CD14-positive monocyte (primary cell): ENCODE measurements around the gene CASR. TPM values are rescaled to one million over a fixed set of nuclear protein-coding genes. Genes with fewer than 3 reads are reported as not detected.

ENCODE experiments used
- DNase-seq, 3 donors: peaks; one replicate each; pipeline ENCODE4 v3.0.0-alpha.2; 2011 to 2022
- H2AFZ ChIP-seq: 2 replicates; pipeline ENCODE4 v1.6.0; 2012; ENCODE audit warnings: mild to moderate bottlenecking, low read depth, low read length, inconsistent platforms; ENCODE audit not compliant: insufficient read depth, poor library complexity, severe bottlenecking
- H3K27ac ChIP-seq, 2 donors: 1 replicate in 1 of 2; 2 replicates in 1 of 2; pipeline ENCODE4 v1.5.1; 2012 to 2013; ENCODE audit warnings: low read length in 2 of 2, control low read depth in 1 of 2, inconsistent platforms in 1 of 2, low read depth in 1 of 2, mild to moderate bottlenecking in 1 of 2
- H3K27me3 ChIP-seq, 2 donors: one replicate each; pipeline versions ENCODE4 v1.6.0 to v1.6.1; 2011 to 2013; ENCODE audit warnings: low read length in 2 of 2; ENCODE audit not compliant: control insufficient read depth in 2 of 2, insufficient read depth in 2 of 2
- H3K36me3 ChIP-seq, 2 donors: replicated peaks in 1 of 2; 1 replicate in 1 of 2; 2 replicates in 1 of 2; pipeline versions ENCODE4 v1.5.1 to v1.6.1; 2012 to 2013; ENCODE audit warnings: low read length in 2 of 2, control low read depth in 1 of 2, inconsistent platforms in 1 of 2, mild to moderate bottlenecking in 1 of 2; ENCODE audit not compliant: insufficient read depth in 2 of 2, control insufficient read depth in 1 of 2
- H3K4me1 ChIP-seq, 2 donors: 1 replicate in 1 of 2; 2 replicates in 1 of 2; pipeline versions ENCODE4 v1.5.1 to v1.6.1; 2012 to 2013; ENCODE audit warnings: low read length in 2 of 2, control low read depth in 1 of 2, inconsistent platforms in 1 of 2, mild to moderate bottlenecking in 1 of 2, moderate library complexity in 1 of 2; ENCODE audit not compliant: insufficient read depth in 2 of 2, control insufficient read depth in 1 of 2
- H3K4me2 ChIP-seq: replicated peaks from 2 replicates; pipeline ENCODE3; 2012; ENCODE audit warnings: low read length, moderate library complexity, mild to moderate bottlenecking; ENCODE audit not compliant: poor library complexity, severe bottlenecking; ENCODE audit errors: extremely low read depth
- H3K4me3 ChIP-seq, 3 experiments: fragments of 200-600 bp in 1 of 3; sonication (generic) in 1 of 3; replicated peaks in 1 of 3; 1 replicate in 2 of 3; 2 replicates in 1 of 3; pipeline ENCODE4 v1.5.1; 2011 to 2013; ENCODE audit warnings: low read length in 3 of 3, mild to moderate bottlenecking in 3 of 3, control low read depth in 2 of 3, low read depth in 2 of 3, inconsistent platforms in 1 of 3, moderate library complexity in 1 of 3
- H3K79me2 ChIP-seq: 2 replicates; pipeline ENCODE4 v1.6.0; 2012; ENCODE audit warnings: mild to moderate bottlenecking, control low read depth, inconsistent platforms, low read length, moderate library complexity; ENCODE audit not compliant: insufficient read depth
- H3K9ac ChIP-seq: 2 replicates; pipeline ENCODE4 v1.6.0; 2017; ENCODE audit warnings: low read length, mild to moderate bottlenecking; ENCODE audit not compliant: insufficient read depth, poor library complexity, severe bottlenecking
- H3K9me3 ChIP-seq, 2 donors: replicated peaks in 1 of 2; 1 replicate in 1 of 2; 2 replicates in 1 of 2; pipeline versions ENCODE4 v1.5.1 to v1.6.1; 2012 to 2013; ENCODE audit warnings: low read length in 2 of 2, control low read depth in 1 of 2; ENCODE audit not compliant: control insufficient read depth in 1 of 2, insufficient read depth in 1 of 2
- H4K20me1 ChIP-seq: 2 replicates; pipeline ENCODE4 v1.6.0; 2012; ENCODE audit warnings: mild to moderate bottlenecking, low read length, control low read depth, moderate library complexity; ENCODE audit not compliant: insufficient read depth
- H3K27ac Mint-ChIP-seq, 7 donors: one replicate each; pipeline ENCODE4 v1.8.0; 2020; ENCODE audit warnings: mild to moderate bottlenecking in 7 of 7, mixed read lengths in 7 of 7, moderate library complexity in 6 of 7, inconsistent platforms in 2 of 7
- H3K27me3 Mint-ChIP-seq, 3 donors: one replicate each; pipeline ENCODE4 v1.8.0; 2021 to 2022; ENCODE audit warnings: low read depth in 3 of 3, mild to moderate bottlenecking in 3 of 3, mixed read lengths in 3 of 3, moderate library complexity in 3 of 3, inconsistent platforms in 1 of 3
- H3K36me3 Mint-ChIP-seq, 2 donors: one replicate each; pipeline ENCODE4 v1.8.0; 2020; ENCODE audit warnings: mixed read lengths in 2 of 2, inconsistent platforms in 1 of 2, mild to moderate bottlenecking in 1 of 2
- H3K4me1 Mint-ChIP-seq: one replicate; pipeline ENCODE4 v1.8.0; 2020; ENCODE audit warnings: mild to moderate bottlenecking, mixed read lengths
- H3K4me3 Mint-ChIP-seq, 2 donors: one replicate each; pipeline ENCODE4 v1.8.0; 2020; ENCODE audit warnings: mild to moderate bottlenecking in 2 of 2, mixed read lengths in 2 of 2, moderate library complexity in 1 of 2
- H3K9me3 Mint-ChIP-seq, 7 donors: one replicate each; pipeline ENCODE4 v1.8.0; 2020 to 2022; ENCODE audit warnings: mixed read lengths in 7 of 7, mild to moderate bottlenecking in 6 of 7, moderate library complexity in 6 of 7, inconsistent platforms in 2 of 7
- CTCF ChIP-seq: fragments of 200-600 bp; IDR thresholded peaks from one replicate; pipeline ENCODE4 v1.8.0; 2022; ENCODE audit warnings: antibody characterized with exemption, mild to moderate bottlenecking
- WGBS: methylation state at CpG from one replicate; pipeline ENCODE4 v1.1.5; 2013; ENCODE audit warnings: missing lambda C conversion rate; ENCODE audit not compliant: insufficient coverage; 5-methylcytosine and 5-hydroxymethylcytosine counted together
- intact Hi-C, 2 donors: fragments of 100-400 bp; cut with micrococcal nuclease; formaldehyde crosslinking; loops; one replicate each; pipeline versions ENCODE4 v1.15.0 to v1.15.1; 2023
- polyA plus RNA-seq, 3 donors: library from polyadenylated mRNA; depleted of rRNA in 1 of 3; unstranded in 2 of 3; stranded (reverse) in 1 of 3; fragments of 300-500 nt in 2 of 3; fragments of >200 nt in 1 of 3; fragmentation: Illumina TruSeq in 2 of 3; gene quantifications; 1 replicate in 2 of 3; 2 replicates in 1 of 3; pipeline ENCODE4 v1.2.3, GENCODE V29; 2012 to 2021

Gene CASR
- polyA plus RNA-seq, 3 donors = 0.01 TPM; not detected in 2

DNA sequence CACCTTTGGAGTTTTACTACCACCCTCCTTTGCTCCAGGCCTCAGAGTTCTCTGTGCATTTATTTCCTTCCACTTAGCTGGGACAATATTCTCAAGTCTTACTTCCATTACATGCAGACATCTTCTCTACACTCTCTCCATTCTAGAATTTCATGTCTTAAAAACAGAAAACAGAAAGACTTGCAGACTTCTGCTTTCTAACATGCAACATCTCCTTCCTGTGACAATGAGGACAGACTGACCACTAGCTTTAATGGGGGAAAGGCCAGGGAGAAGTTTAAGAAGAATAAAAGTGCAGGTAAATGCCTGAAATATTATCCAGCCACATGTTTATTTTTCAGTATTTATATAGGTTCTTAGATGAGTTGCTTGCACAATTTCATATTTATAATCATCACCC is 124.5 kb downstream of the CASR start:
- H4K20me1 ChIP-seq = no peaks in the 10 kb centered on the region
- peak overlapping the region; percentile 49 for H2AFZ ChIP-seq
- H3K4me2 ChIP-seq = peak overlapping the region; percentile 17
- no peak overlapping the region for H3K9ac ChIP-seq
- Mint-ChIP-seq H3K36me3 (no peaks in the 10 kb centered on the region), H3K4me1 (peaks cover 36% of the 10 kb centered on the region), H3K27me3 (peaks cover 0 to 2% (median 0%) of the 10 kb centered on the region in 3 donors), H3K9me3 (no peaks in the 10 kb centered on the region), H3K4me3 (peak overlapping the region in 1 of 2 donors; percentile 17), H3K27ac (peak overlapping the region in 5 of 7 donors; percentile 1 to 79 (median 47))
- intact Hi-C loops = loop anchor here in 1 of 2 donors (10.0 kb wide), 1 partner anchor 203 kb away; no protein-coding TSS in a partner anchor
- no peaks in the 10 kb centered on the region for H3K36me3 ChIP-seq
- no peaks in the 10 kb centered on the region for H3K27me3 ChIP-seq
- TF ChIP-seq CTCF = no peak
- H3K27ac ChIP-seq = peak overlapping the region in 1 of 2 donors; percentile 68
- no peak overlapping the region for H3K4me3 ChIP-seq
- no peaks in the 10 kb centered on the region for H3K9me3 ChIP-seq
- H3K79me2 ChIP-seq = no peaks in the 10 kb centered on the region
- DNase-seq = peak in 2 of 3 donors; percentile 17 to 21
- peaks cover 16 to 32% of the 10 kb centered on the region in 2 donors for H3K4me1 ChIP-seq

GRCh38 chr3:122310361-122310760 is 126.9 kb downstream of the CASR start:
- Mint-ChIP-seq H3K4me1 (peaks cover 59% of the 10 kb centered on the region), H3K27ac (peak overlapping the region in 1 of 7 donors; percentile 1), H3K9me3 (no peaks in the 10 kb centered on the region), H3K4me3 (no peak overlapping the region), H3K27me3 (peaks cover 0 to 2% (median 0%) of the 10 kb centered on the region in 3 donors), H3K36me3 (no peaks in the 10 kb centered on the region)
- Histone ChIP-seq H3K4me1 (peaks cover 33 to 53% of the 10 kb centered on the region in 2 donors), H3K4me2 (no peak overlapping the region), H3K36me3 (no peaks in the 10 kb centered on the region), H3K4me3 (no peak overlapping the region), H3K27ac (no peak overlapping the region), H2AFZ (no peak overlapping the region), H3K9me3 (no peaks in the 10 kb centered on the region), H4K20me1 (no peaks in the 10 kb centered on the region), H3K27me3 (no peaks in the 10 kb centered on the region), H3K9ac (no peak overlapping the region), H3K79me2 (no peaks in the 10 kb centered on the region)
- no CpG with 5 or more reads among the region's 1 CpG for WGBS
- no peak for DNase-seq
- no peak for TF ChIP-seq CTCF
- intact Hi-C loops = no loop called here
